Neural progenitor cell (in vitro differentiated cells): ENCODE measurements around the gene ZNF276. TPM values are rescaled to one million over a fixed set of nuclear protein-coding genes. Genes with fewer than 3 reads are reported as not detected.
"Not testable (repeated sequence)": the region's sequence is repeated elsewhere in the genome, so short reads cannot be mapped to it uniquely, and the experiment has no call there.

Experiments
- DNase-seq: peaks from one replicate; pipeline ENCODE4 v3.0.0-alpha.2; 2016; ENCODE audit warnings: low spot score
- H2AFZ ChIP-seq: fragments of 200-600 bp; sonication (generic); replicated peaks from 2 replicates; pipeline ENCODE4 v1.6.1; 2016; ENCODE audit warnings: antibody characterized with exemption
- H3F3A ChIP-seq: fragments of 200-600 bp; sonication (generic); 2 replicates; pipeline ENCODE4 v1.6.1; 2016; ENCODE audit warnings: antibody characterized with exemption, low read depth
- H3K27ac ChIP-seq: fragments of 200-600 bp; sonication (generic); 2 replicates; pipeline ENCODE4 v1.5.1; 2016; ENCODE audit warnings: mild to moderate bottlenecking
- H3K27me3 ChIP-seq: fragments of 200-600 bp; sonication (generic); 2 replicates; pipeline ENCODE4 v1.6.1; 2016; ENCODE audit warnings: mild to moderate bottlenecking, moderate library complexity
- H3K36me3 ChIP-seq: fragments of 200-600 bp; sonication (generic); 2 replicates; pipeline ENCODE4 v1.5.1; 2016
- H3K4me1 ChIP-seq: fragments of 200-600 bp; sonication (generic); 2 replicates; pipeline ENCODE4 v1.6.1; 2016; ENCODE audit warnings: mixed run types
- H3K4me2 ChIP-seq: fragments of 200-600 bp; sonication (generic); 2 replicates; pipeline ENCODE4 v1.6.1; 2016
- H3K4me3 ChIP-seq: fragments of 200-600 bp; sonication (generic); 2 replicates; pipeline ENCODE4 v1.5.1; 2016
- H3K79me2 ChIP-seq: fragments of 200-600 bp; sonication (generic); 2 replicates; pipeline ENCODE4 v1.6.1; 2016; ENCODE audit warnings: low read depth
- H3K9ac ChIP-seq: fragments of 200-600 bp; sonication (generic); 2 replicates; pipeline ENCODE4 v1.6.1; 2016
- H3K9me3 ChIP-seq: fragments of 200-600 bp; sonication (generic); 2 replicates; pipeline ENCODE4 v1.5.1; 2016; ENCODE audit warnings: low read depth
- H4K20me1 ChIP-seq: fragments of 200-600 bp; sonication (generic); 2 replicates; pipeline ENCODE4 v1.6.1; 2016; ENCODE audit warnings: low read depth
- H3K27ac Mint-ChIP-seq: 3 replicates; pipeline ENCODE4 v1.8.0; 2021; ENCODE audit warnings: mixed read lengths
- H3K27me3 Mint-ChIP-seq: 2 replicates; pipeline ENCODE4 v1.8.0; 2022; ENCODE audit warnings: low read depth, mild to moderate bottlenecking, inconsistent platforms, moderate library complexity, mixed read lengths; ENCODE audit not compliant: insufficient read depth
- H3K36me3 Mint-ChIP-seq: 3 replicates; pipeline ENCODE4 v1.8.0; 2021; ENCODE audit warnings: mixed read lengths
- H3K4me1 Mint-ChIP-seq: 3 replicates; pipeline ENCODE4 v1.8.0; 2021; ENCODE audit warnings: mixed read lengths
- H3K4me3 Mint-ChIP-seq: 3 replicates; pipeline ENCODE4 v1.8.0; 2021; ENCODE audit warnings: mild to moderate bottlenecking, moderate library complexity, mixed read lengths
- H3K9me3 Mint-ChIP-seq: 3 replicates; pipeline ENCODE4 v1.8.0; 2020; ENCODE audit warnings: mixed read lengths
- CTCF ChIP-seq: fragments of 200-600 bp; sonication (generic); IDR thresholded peaks from 2 replicates; pipeline ENCODE4 v1.5.1; 2017; ENCODE audit warnings: antibody characterized with exemption, mild to moderate bottlenecking
- EZH2 ChIP-seq: fragments of 200-600 bp; sonication (generic); IDR thresholded peaks from 2 replicates; pipeline ENCODE4 v1.6.1; 2017; ENCODE audit warnings: antibody characterized with exemption, mild to moderate bottlenecking, moderate library complexity
- EZH2phosphoT487 ChIP-seq: fragments of 200-600 bp; sonication (generic); IDR thresholded peaks from 2 replicates; pipeline ENCODE4 v1.6.1; 2017; ENCODE audit warnings: antibody characterized with exemption
- total RNA-seq: library from RNA; depleted of rRNA; stranded (reverse); fragments of >200 nt; gene quantifications from 2 replicates; pipeline ENCODE4 v1.2.3, GENCODE V29; 2015; ENCODE audit warnings: low replicate concordance

The ZNF276 gene
- total RNA-seq, 1 donor from 2014 or later = 8.4 TPM

DNA sequence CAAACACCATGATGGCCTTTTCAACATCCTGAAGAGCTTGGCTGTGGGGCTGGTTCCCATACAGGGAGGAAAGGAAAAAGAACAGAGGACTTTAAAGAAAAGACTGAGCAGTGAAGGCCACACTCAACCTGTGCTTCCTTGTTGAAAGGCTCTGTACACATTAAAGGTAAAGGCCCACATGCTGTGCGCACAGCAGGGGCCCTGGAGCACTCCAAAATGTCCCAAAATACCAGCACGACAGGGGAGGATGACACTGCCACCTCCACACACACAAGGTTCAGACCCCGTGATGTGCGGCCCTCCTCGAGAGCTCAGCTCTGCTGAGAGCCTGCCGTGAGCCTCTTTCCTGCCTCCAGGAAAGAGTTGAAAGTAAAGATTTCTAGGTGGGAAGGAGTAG is 58.6 kb downstream of the ZNF276 start:
- H3K9me3 ChIP-seq = no peaks in the 10 kb centered on the region
- no peak overlapping the region for H3K27ac Mint-ChIP-seq
- no peak overlapping the region for H3K4me3 ChIP-seq
- H3K9me3 Mint-ChIP-seq = no peaks in the 10 kb centered on the region
- no peaks in the 10 kb centered on the region for H3K36me3 ChIP-seq
- no peak overlapping the region for H3K4me2 ChIP-seq
- peak overlapping the region; percentile 29 for H3K27ac ChIP-seq
- no peaks in the 10 kb centered on the region for H3K27me3 ChIP-seq
- H3K27me3 Mint-ChIP-seq = peaks cover 4% of the 10 kb centered on the region
- H4K20me1 ChIP-seq = no peaks in the 10 kb centered on the region
- no peak overlapping the region for H2AFZ ChIP-seq
- no peaks in the 10 kb centered on the region for H3K79me2 ChIP-seq
- H3K36me3 Mint-ChIP-seq = peaks cover 22% of the 10 kb centered on the region
- H3F3A ChIP-seq = peaks cover 5% of the 10 kb centered on the region
- no peaks in the 10 kb centered on the region for H3K4me1 ChIP-seq
- no peak overlapping the region for H3K4me3 Mint-ChIP-seq
- no peak for TF ChIP-seq EZH2phosphoT487
- no peak for TF ChIP-seq CTCF
- no peak for TF ChIP-seq EZH2
- DNase-seq = no peak
- no peaks in the 10 kb centered on the region for H3K4me1 Mint-ChIP-seq
- H3K9ac ChIP-seq = peak overlapping the region; percentile 45

- H3K9me3 Mint-ChIP-seq = no peaks in the 10 kb centered on the region
- no peak for DNase-seq
- no peaks in the 10 kb centered on the region for H3K36me3 ChIP-seq
- no peaks in the 10 kb centered on the region for H4K20me1 ChIP-seq
- H3K27me3 ChIP-seq = no peaks in the 10 kb centered on the region
- H3K4me1 ChIP-seq = no peaks in the 10 kb centered on the region
- H3K27ac ChIP-seq = no peak overlapping the region
- H3K79me2 ChIP-seq = no peaks in the 10 kb centered on the region
- H3K27me3 Mint-ChIP-seq = no peaks in the 10 kb centered on the region
- H3K27ac Mint-ChIP-seq = no peak overlapping the region
- no peak overlapping the region for H3K4me2 ChIP-seq
- H3K9me3 ChIP-seq = no peaks in the 10 kb centered on the region
- H3K4me3 Mint-ChIP-seq = no peak overlapping the region
- no peak overlapping the region for H3K4me3 ChIP-seq
- no peak overlapping the region for H2AFZ ChIP-seq
- H3K4me1 Mint-ChIP-seq = no peaks in the 10 kb centered on the region
- TF ChIP-seq CTCF = no peak
- no peak for TF ChIP-seq EZH2
- TF ChIP-seq EZH2phosphoT487 = no peak
- H3F3A ChIP-seq = peaks cover 5% of the 10 kb centered on the region
- no peak overlapping the region for H3K9ac ChIP-seq
- H3K36me3 Mint-ChIP-seq = peaks cover 32% of the 10 kb centered on the region
Observed at GRCh38 chr16:89782489-89782888, 61.2 kb downstream of the ZNF276 start.

- H3K9ac ChIP-seq, H3K4me1 Mint-ChIP-seq, H3K9me3 ChIP-seq, H3K27me3 Mint-ChIP-seq, DNase-seq, H3K27me3 ChIP-seq, H3K4me1 ChIP-seq, H3K27ac ChIP-seq, H3K4me2 ChIP-seq, H2AFZ ChIP-seq, H3F3A ChIP-seq, H3K4me3 ChIP-seq, H3K4me3 Mint-ChIP-seq, H3K9me3 Mint-ChIP-seq, H3K27ac Mint-ChIP-seq, H3K36me3 ChIP-seq, H4K20me1 ChIP-seq, H3K79me2 ChIP-seq: not testable (repeated sequence)
- peaks cover 32% of the 10 kb centered on the region for H3K36me3 Mint-ChIP-seq
Observed at GRCh38 chr16:89783952-89784351, 62.6 kb downstream of the ZNF276 start.

- H3F3A ChIP-seq = peaks cover 5% of the 10 kb centered on the region
- Mint-ChIP-seq H3K4me3 (no peak overlapping the region), H3K27ac (no peak overlapping the region), H3K4me1 (no peaks in the 10 kb centered on the region), H3K27me3 (no peaks in the 10 kb centered on the region), H3K9me3 (no peaks in the 10 kb centered on the region), H3K36me3 (peaks cover 32% of the 10 kb centered on the region)
- H3K4me1 ChIP-seq = no peaks in the 10 kb centered on the region
- no peak overlapping the region for H3K4me3 ChIP-seq
- no peak overlapping the region for H2AFZ ChIP-seq
- H3K9ac ChIP-seq = no peak overlapping the region
- H3K4me2 ChIP-seq = no peak overlapping the region
- H4K20me1 ChIP-seq = no peaks in the 10 kb centered on the region
- no peaks in the 10 kb centered on the region for H3K79me2 ChIP-seq
- H3K27ac ChIP-seq = no peak overlapping the region
- H3K27me3 ChIP-seq = no peaks in the 10 kb centered on the region
- TF ChIP-seq EZH2phosphoT487 (no peak), CTCF (no peak), EZH2 (no peak)
- H3K36me3 ChIP-seq = no peaks in the 10 kb centered on the region
- H3K9me3 ChIP-seq = no peaks in the 10 kb centered on the region
- DNase-seq = no peak
Observed at GRCh38 chr16:89784406-89784805, 63.1 kb downstream of the ZNF276 start.
